ENCODE measurements around the gene IL4. TPM values are rescaled to one million over a fixed set of nuclear protein-coding genes. Genes with fewer than 3 reads are reported as not detected.

The IL4 gene
- total and polyA plus RNA-seq, 11 donors, result not detected

- intact Hi-C loops (cut with DNase I), result no loop called here
- ATAC-seq (peak in 2 of 4 donors; percentile 13 to 40), DNase-seq (no peak)
- TF ChIP-seq POLR2A (IDR thresholded peaks at IDR 0.05) (no peak), CTCF (IDR thresholded peaks at IDR 0.05) (no peak)
- Histone ChIP-seq H3K9me3 (no peaks in the 10 kb centered on the region), H3K4me3 (peak overlapping the region in 11 of 12 donors; percentile 14 to 53 (median 46)), H3K27ac (no peak overlapping the region), H3K36me3 (no peaks in the 10 kb centered on the region), H3K4me1 (peaks cover 0 to 13% (median 7%) of the 10 kb centered on the region in 12 donors), H3K27me3 (peaks cover 12 to 35% (median 21%) of the 10 kb centered on the region in 9 donors)
- 3 to 7% (median 4%) methylated on average over 21 to 92 of the region's 92 CpGs for WGBS, 4 donors
Observed at GRCh38 chr5:132655821-132656773, 17.7 kb upstream of the IL4 start.

DNA sequence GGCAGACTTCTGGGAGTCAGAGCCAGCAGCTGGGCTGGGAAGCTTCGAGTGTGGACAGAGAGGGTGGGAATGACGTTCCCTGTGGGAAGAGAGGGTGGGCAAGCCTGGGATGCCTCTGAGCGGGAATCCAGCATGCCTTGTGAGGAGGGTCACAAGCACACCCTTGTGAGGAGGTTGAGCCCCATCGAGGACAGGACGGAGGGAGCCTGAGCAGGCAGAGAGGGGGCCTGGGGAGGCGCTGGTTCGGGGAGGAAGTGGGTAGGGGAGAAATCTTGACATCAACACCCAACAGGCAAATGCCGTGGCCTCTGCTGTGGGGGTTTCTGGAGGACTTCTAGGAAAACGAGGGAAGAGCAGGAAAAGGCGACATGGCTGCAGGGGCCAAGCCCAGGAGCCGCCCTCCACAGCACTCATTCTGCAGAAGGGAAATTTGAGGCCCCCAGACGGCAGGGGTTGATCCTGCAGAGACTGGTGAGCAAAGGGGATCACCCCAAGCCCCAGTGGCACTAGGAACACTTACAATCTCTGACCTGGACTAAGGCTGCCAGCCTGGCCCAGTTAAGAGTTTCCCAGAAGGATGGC is 16.9 kb upstream of the IL4 start:
- Histone ChIP-seq H3K27me3 (peaks cover 12 to 35% (median 21%) of the 10 kb centered on the region in 9 donors), H3K36me3 (no peaks in the 10 kb centered on the region), H3K4me3 (peak overlapping the region in 4 of 12 donors; percentile 14 to 53 (median 45)), H3K9me3 (no peaks in the 10 kb centered on the region), H3K4me1 (peaks cover 0 to 13% (median 7%) of the 10 kb centered on the region in 12 donors), H3K27ac (no peak overlapping the region)
- DNase-seq, result no peak
- ATAC-seq, result no peak
- intact Hi-C loops (cut with DNase I), result no loop called here
- TF ChIP-seq POLR2A (IDR thresholded peaks at IDR 0.05), result no peak
- no peak for TF ChIP-seq CTCF (IDR thresholded peaks at IDR 0.05)
- 65 to 73% (median 68%) methylated on average over 12 of the region's 12 CpGs for WGBS, 4 donors

- Histone ChIP-seq H3K36me3 (no peaks in the 10 kb centered on the region), H3K27me3 (peaks cover 12 to 35% (median 21%) of the 10 kb centered on the region in 9 donors), H3K9me3 (no peaks in the 10 kb centered on the region), H3K27ac (no peak within 1 kb of the TSS), H3K4me1 (peaks cover 0 to 13% (median 7%) of the 10 kb centered on the region in 12 donors), H3K4me3 (no peak within 1 kb of the TSS)
- intact Hi-C loops (cut with DNase I), result no loop called here
- TF ChIP-seq CTCF (IDR thresholded peaks at IDR 0.05) (no peak), POLR2A (IDR thresholded peaks at IDR 0.05) (no peak)
- DNase-seq, result no peak
- 96 to 98% (median 97%) methylated on average over 11 to 12 of the region's 12 CpGs for WGBS, 4 donors
- no peak for ATAC-seq
Observed at GRCh38 chr5:132657676-132658380, 16.0 kb upstream of the IL4 start, which contains the start of gene IL13. Gene IL13 (plus strand): TSS chr5:132658173. CDS start chr5:132658187, 14 bp downstream.
